H54 (cell line): ENCODE data around the gene STXBP2.

ENCODE experiments used
- DNase-seq: peaks from one replicate; pipeline ENCODE4 v3.0.0; 2011; ENCODE audit warnings: low spot score, mixed read lengths; ENCODE audit not compliant: insufficient read length
- FAIRE-seq: peaks from 3 replicates; lab custom pipeline; 2011; peaks lifted over from hg19 to GRCh38; lab: Jason Lieb, UNC
- POLR2A ChIP-seq: IDR thresholded peaks from 2 replicates; pipeline ENCODE4 v1.6.1; 2011; ENCODE audit warnings: low read depth, mild to moderate bottlenecking, low read length

Gene STXBP2

GRCh38 chr19:7636691-7637373, at the start of gene STXBP2:
Gene STXBP2 (plus strand): TSS chr19:7637110. CDS start chr19:7637150, 40 bp downstream.
- FAIRE-seq (no peak), DNase-seq (no peak)
- no peak for TF ChIP-seq POLR2A

GRCh38 chr19:7589822-7590221, 47.1 kb upstream of the STXBP2 start:
- TF ChIP-seq POLR2A: no peak
- DNase-seq (no peak), FAIRE-seq (no peak)

DNA sequence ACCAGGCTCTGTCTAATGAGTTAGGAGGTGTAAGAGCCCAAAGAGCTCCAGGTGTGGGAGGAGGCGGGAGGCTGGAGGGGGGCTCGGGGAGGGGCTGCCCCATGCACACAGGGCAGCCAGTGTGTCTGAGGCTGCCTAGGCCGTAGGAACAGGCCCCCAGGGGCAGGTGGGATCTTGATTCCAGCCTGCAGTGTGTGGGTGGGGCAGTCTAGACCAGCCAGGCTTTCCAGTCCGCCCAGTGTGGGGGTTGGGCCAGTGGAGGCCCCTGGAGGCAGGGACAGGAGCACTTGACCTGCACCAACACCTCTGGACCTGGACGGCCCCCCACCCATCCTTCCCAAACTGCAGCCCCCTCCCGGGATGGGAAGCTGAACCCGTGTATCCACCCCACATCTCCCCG, 46.7 kb upstream of the STXBP2 start:
- FAIRE-seq (no peak), DNase-seq (no peak)
- TF ChIP-seq POLR2A: no peak

GRCh38 chr19:7595466-7596133, 41.3 kb upstream of the STXBP2 start, which contains the start of gene CAMSAP3:
Gene CAMSAP3 (plus strand): TSS chr19:7595863. CDS start chr19:7596003, 140 bp downstream.
- FAIRE-seq: no peak
- no peak for DNase-seq
- no peak for TF ChIP-seq POLR2A

- TF ChIP-seq POLR2A: no peak
- FAIRE-seq: no peak
Observed at GRCh38 chr19:7596211-7596937, 40.5 kb upstream of the STXBP2 start.

GRCh38 chr19:7597689-7598088, 39.2 kb upstream of the STXBP2 start:
- TF ChIP-seq POLR2A: no peak
- DNase-seq: no peak
- no peak for FAIRE-seq

More at GRCh38 chr19:7596211-7596937, 40.5 kb upstream of the STXBP2 start:
- DNase-seq: no peak

GRCh38 chr19:7598180-7598579, 38.7 kb upstream of the STXBP2 start:
- no peak for TF ChIP-seq POLR2A
- no peak for DNase-seq
- no peak for FAIRE-seq

DNA sequence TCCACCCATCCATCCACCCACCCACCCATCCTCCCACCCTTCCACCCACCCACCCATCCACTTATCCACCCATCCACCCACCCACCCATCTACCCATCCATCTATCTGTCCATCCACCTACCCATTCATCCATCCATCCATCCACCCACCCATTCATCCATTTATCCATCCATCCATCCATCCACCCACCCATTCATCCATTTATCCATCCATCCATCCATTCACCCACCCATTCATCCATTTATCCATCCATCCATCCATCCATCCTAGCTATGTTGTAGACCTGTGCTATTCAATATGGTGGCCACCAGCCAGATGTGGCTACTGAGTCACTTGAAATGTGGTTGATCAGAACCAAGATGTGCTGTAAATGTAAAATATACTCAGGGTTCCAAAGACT, 36.2 kb upstream of the STXBP2 start:
- FAIRE-seq: no peak
- DNase-seq: no peak
- no peak for TF ChIP-seq POLR2A

DNA sequence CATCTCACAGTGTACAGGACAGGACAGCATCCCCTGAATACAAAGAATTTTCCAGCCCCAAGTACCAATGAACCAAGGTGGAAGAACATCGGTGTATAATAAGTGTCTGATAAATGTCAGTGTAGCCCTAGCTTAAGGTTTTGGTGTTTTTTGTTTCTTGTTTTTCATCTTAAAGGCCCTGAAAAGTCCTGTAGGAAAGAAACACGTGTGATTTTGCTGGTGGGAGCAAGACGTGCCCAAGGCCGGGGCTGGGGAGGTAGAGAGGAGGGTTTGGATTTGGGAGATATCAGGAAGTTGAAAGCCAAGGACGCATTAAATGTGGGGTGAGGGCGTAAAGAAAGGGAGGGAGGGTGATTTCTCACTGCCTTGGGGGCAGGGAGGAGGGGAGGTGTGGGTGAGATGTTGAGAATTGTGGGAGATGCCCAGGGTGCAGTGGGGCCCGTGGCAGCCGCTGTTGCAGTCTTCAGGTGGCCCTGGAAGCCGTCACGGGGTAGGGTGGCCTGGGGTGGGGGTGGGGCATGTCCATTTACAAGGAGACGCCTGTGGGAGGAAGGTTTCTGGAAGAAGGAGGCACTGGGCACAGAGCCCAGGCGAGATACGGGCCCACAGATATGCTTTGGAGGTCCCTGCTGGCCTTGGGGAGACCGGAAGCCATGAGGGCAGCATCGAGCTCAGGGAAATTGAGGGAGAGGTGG, 34.5 kb upstream of the STXBP2 start:
- no peak for TF ChIP-seq POLR2A
- no peak for FAIRE-seq

DNA sequence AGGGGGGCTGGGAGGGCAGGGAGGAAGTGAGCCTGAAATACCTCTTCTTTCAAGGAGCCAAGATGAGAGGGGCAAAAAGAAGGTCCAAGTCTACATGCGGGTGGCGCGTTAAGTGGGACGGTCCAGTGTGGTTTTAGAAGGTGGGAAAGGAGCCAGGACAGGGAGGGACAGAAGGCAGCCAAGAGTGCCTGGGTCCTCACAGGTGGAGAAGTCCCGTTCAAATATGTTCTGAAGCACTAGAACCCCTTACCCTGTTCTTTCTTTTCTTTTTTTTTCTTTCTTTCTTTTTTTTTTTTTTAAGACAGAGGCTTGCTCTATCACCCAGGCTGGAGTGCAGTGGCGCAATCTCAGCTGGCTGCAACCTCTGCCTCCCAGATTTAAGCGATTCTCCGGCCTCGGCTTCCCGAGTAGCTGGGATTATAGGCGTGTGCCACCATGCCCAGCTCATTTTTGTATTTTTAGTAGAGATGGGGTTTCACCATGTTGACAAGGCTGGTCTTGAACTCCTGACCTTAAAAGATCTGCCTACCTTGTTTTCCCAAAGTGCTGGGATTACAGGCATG, 33.9 kb upstream of the STXBP2 start:
- DNase-seq: no peak
- no peak for TF ChIP-seq POLR2A
- no peak for FAIRE-seq

More for the DNA sequence above, 34.5 kb upstream of the STXBP2 start:
- no peak for DNase-seq

- FAIRE-seq (no peak), DNase-seq (no peak)
- no peak for TF ChIP-seq POLR2A
Observed at GRCh38 chr19:7603919-7604318, 33.0 kb upstream of the STXBP2 start.

DNA sequence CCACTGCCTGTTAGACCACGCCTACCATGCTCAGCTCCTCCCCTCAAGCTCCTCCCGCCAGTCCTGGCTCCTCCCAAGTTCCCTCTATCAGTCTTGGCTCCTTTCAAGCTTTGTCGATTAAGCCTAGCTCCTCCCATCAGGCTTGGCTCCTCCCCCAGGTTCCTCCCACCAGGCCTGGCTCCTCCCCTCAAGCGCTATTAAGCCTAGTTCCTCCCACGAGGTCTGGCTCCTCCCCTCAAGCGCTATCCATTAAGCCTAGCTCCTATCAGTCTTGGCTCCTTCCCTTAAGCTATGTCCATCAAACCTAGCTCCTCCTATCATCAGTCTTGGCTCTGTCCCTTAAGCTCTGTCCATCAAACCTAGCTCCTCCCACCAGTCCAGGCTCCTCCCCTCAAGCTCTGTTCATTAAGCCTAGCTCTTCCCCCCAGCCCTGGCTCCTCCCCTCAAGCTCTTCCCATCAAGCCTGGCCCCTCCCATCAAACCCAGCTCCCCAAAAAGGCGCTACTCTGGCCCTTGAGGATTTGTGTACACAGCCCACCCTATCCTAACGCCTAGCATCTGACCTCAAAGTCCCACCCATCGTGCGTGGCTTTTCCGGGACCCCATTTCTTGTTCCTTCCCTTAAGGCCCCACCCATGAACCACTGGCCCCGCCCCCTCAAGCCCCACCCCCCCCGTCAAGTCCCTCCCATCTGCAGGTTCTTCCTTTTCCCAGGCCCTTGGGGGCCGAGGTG, 31.3 kb upstream of the STXBP2 start:
- peak; percentile 81 for FAIRE-seq
- peak; percentile 90 for DNase-seq
- no peak for TF ChIP-seq POLR2A

GRCh38 chr19:7606289-7606688, 30.6 kb upstream of the STXBP2 start:
- DNase-seq: no peak
- FAIRE-seq: no peak
- TF ChIP-seq POLR2A: no peak
